OCI-LY1 (cell line): ENCODE results near the gene SNX8.

Experiments used
- H2AFZ ChIP-seq: fragments of 200-600 bp; sonication (generic), shearing (Covaris generic); 2 replicates; pipeline ENCODE4 v1.6.0; 2014; ENCODE audit warnings: antibody characterized with exemption, mild to moderate bottlenecking, low read length
- H3F3A ChIP-seq: fragments of 200-600 bp; sonication (generic), shearing (Covaris generic); 2 replicates; pipeline ENCODE4 v1.6.0; 2014; ENCODE audit warnings: mild to moderate bottlenecking, antibody characterized with exemption, low read length, moderate library complexity; ENCODE audit not compliant: insufficient read depth
- H3K27ac ChIP-seq: fragments of 200-600 bp; sonication (generic); 2 replicates; pipeline ENCODE4 v1.5.1; 2014; ENCODE audit warnings: low read length, mixed run types, mild to moderate bottlenecking, low read depth; ENCODE audit not compliant: poor library complexity, severe bottlenecking
- H3K27me3 ChIP-seq: fragments of 200-600 bp; sonication (generic); 2 replicates; pipeline ENCODE4 v1.6.0; 2014; ENCODE audit warnings: antibody characterized with exemption, mild to moderate bottlenecking, low read length, moderate library complexity; ENCODE audit not compliant: insufficient read depth
- H3K36me3 ChIP-seq: fragments of 200-600 bp; sonication (generic); 2 replicates; pipeline ENCODE4 v1.6.1; 2014; ENCODE audit warnings: mild to moderate bottlenecking, antibody characterized with exemption, low read length, moderate library complexity, mixed read lengths; ENCODE audit not compliant: insufficient read depth
- H3K4me1 ChIP-seq: fragments of 200-600 bp; sonication (generic); 2 replicates; pipeline ENCODE4 v1.5.1; 2014; ENCODE audit warnings: mild to moderate bottlenecking, low read length, moderate library complexity; ENCODE audit not compliant: insufficient read depth, severe bottlenecking
- H3K4me2 ChIP-seq: fragments of 200-600 bp; sonication (generic), shearing (Covaris generic); 2 replicates; pipeline ENCODE4 v1.6.1; 2014; ENCODE audit warnings: low read length
- H3K4me3 ChIP-seq: fragments of 200-600 bp; sonication (generic); 2 replicates; pipeline ENCODE4 v1.5.1; 2014; ENCODE audit warnings: low read length, low read depth, mild to moderate bottlenecking, mixed read lengths; ENCODE audit not compliant: poor library complexity, severe bottlenecking
- H3K79me2 ChIP-seq: fragments of 200-600 bp; shearing (Covaris generic); 2 replicates; pipeline ENCODE4 v1.6.1; 2016; ENCODE audit warnings: mixed run types, low read length, mixed read lengths; ENCODE audit not compliant: insufficient read depth
- H3K9ac ChIP-seq: fragments of 200-600 bp; sonication (generic), shearing (Covaris generic); 2 replicates; pipeline ENCODE4 v1.6.1; 2014; ENCODE audit warnings: mild to moderate bottlenecking, low read length, mixed read lengths
- H3K9me2 ChIP-seq: fragments of 200-600 bp; sonication (generic), shearing (Covaris generic); 2 replicates; pipeline ENCODE4 v1.6.1; 2014; ENCODE audit warnings: low read depth, mild to moderate bottlenecking, low read length, mixed read lengths
- H3K9me3 ChIP-seq: fragments of 200-600 bp; shearing (Covaris generic); 2 replicates; pipeline ENCODE4 v1.6.1; 2014; ENCODE audit warnings: low read length, mixed read lengths
- H4K20me1 ChIP-seq: fragments of 200-600 bp; sonication (generic), shearing (Covaris generic); 2 replicates; pipeline ENCODE4 v1.6.0; 2016; ENCODE audit warnings: mild to moderate bottlenecking, low read length; ENCODE audit not compliant: insufficient read depth
- CTCF ChIP-seq: fragments of 200-600 bp; sonication (generic), shearing (Covaris generic); IDR thresholded peaks from 2 replicates; pipeline ENCODE4 v1.5.1; 2017; ENCODE audit warnings: mild to moderate bottlenecking, antibody characterized with exemption, low read length, moderate library complexity, mixed read lengths
- EZH2 ChIP-seq: fragments of 200-600 bp; sonication (generic), shearing (Covaris generic); IDR thresholded peaks from 2 replicates; pipeline ENCODE4 v1.8.0; 2017; ENCODE audit warnings: borderline replicate concordance, mixed run types, mild to moderate bottlenecking, antibody characterized with exemption, low read length, moderate library complexity, mixed read lengths

Gene SNX8

GRCh38 chr7:2287745-2288144 lies 26.5 kb downstream of the SNX8 start:
- TF ChIP-seq CTCF (no peak), EZH2 (no peak)
- Histone ChIP-seq H3K4me3 (no peak overlapping the region), H3F3A (no peaks in the 10 kb centered on the region), H3K36me3 (no peaks in the 10 kb centered on the region; the same call in 1 of the 2 replicates), H3K9me3 (no peaks in the 10 kb centered on the region), H3K9ac (no peak overlapping the region), H4K20me1 (no peaks in the 10 kb centered on the region), H3K27ac (no peak overlapping the region), H3K4me2 (no peak overlapping the region), H3K4me1 (no peaks in the 10 kb centered on the region), H2AFZ (no peak overlapping the region), H3K27me3 (no peaks in the 10 kb centered on the region), H3K9me2 (no peaks in the 10 kb centered on the region), H3K79me2 (no peaks in the 10 kb centered on the region)

GRCh38 chr7:2283074-2283473 lies 31.2 kb downstream of the SNX8 start:
- Histone ChIP-seq H3K4me3 (no peak overlapping the region), H3K9me3 (no peaks in the 10 kb centered on the region), H2AFZ (no peak overlapping the region), H3K4me2 (no peak overlapping the region), H3K27me3 (no peaks in the 10 kb centered on the region), H3F3A (no peaks in the 10 kb centered on the region), H3K9me2 (no peaks in the 10 kb centered on the region), H3K36me3 (no peaks in the 10 kb centered on the region; the same call in 1 of the 2 replicates), H3K4me1 (no peaks in the 10 kb centered on the region), H3K27ac (no peak overlapping the region), H4K20me1 (no peaks in the 10 kb centered on the region), H3K9ac (no peak overlapping the region), H3K79me2 (no peaks in the 10 kb centered on the region)
- TF ChIP-seq EZH2 (no peak), CTCF (no peak)

GRCh38 chr7:2282185-2282751 lies 32.0 kb downstream of the SNX8 start:
- Histone ChIP-seq H3K27ac (no peak overlapping the region), H3K4me3 (no peak overlapping the region), H3K79me2 (no peaks in the 10 kb centered on the region), H3K27me3 (no peaks in the 10 kb centered on the region), H3K36me3 (no peaks in the 10 kb centered on the region), H3K9ac (no peak overlapping the region), H3F3A (no peaks in the 10 kb centered on the region), H3K9me2 (no peaks in the 10 kb centered on the region), H2AFZ (no peak overlapping the region), H3K9me3 (no peaks in the 10 kb centered on the region), H4K20me1 (no peaks in the 10 kb centered on the region), H3K4me2 (no peak overlapping the region), H3K4me1 (no peaks in the 10 kb centered on the region)
- TF ChIP-seq CTCF (no peak), EZH2 (no peak)
